ENCODE data around the gene CFAP68. TPM values are rescaled to one million over a fixed set of nuclear protein-coding genes. Genes with fewer than 3 reads are reported as not detected.

CFAP68 gene
- total and polyA plus RNA-seq, 2 of the 8 experiments (the other 6 are each of a cell fraction or from before 2014, with no cell fraction given): 21.4 to 43.1 TPM

DNA sequence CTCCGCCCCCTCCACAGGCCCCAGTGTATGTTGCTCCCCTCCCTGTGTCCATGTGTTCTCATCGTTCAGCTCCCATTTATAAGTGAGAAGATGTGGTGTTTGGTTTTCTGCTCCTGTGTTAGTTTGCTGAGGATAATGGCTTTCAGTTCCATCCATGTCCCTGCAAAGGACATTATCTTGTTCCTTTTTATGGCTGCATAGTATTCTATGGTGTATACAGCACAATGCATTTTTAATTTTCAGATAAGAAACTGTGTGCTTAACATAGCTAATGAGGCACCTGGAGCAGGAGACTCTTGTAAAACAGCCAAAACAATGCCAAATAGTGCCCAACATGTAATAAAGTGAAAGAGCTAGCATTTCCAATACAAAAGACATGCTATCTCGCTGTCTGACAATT is 29.7 kb upstream of the CFAP68 start (continued):
- TF ChIP-seq, protein P1, sequence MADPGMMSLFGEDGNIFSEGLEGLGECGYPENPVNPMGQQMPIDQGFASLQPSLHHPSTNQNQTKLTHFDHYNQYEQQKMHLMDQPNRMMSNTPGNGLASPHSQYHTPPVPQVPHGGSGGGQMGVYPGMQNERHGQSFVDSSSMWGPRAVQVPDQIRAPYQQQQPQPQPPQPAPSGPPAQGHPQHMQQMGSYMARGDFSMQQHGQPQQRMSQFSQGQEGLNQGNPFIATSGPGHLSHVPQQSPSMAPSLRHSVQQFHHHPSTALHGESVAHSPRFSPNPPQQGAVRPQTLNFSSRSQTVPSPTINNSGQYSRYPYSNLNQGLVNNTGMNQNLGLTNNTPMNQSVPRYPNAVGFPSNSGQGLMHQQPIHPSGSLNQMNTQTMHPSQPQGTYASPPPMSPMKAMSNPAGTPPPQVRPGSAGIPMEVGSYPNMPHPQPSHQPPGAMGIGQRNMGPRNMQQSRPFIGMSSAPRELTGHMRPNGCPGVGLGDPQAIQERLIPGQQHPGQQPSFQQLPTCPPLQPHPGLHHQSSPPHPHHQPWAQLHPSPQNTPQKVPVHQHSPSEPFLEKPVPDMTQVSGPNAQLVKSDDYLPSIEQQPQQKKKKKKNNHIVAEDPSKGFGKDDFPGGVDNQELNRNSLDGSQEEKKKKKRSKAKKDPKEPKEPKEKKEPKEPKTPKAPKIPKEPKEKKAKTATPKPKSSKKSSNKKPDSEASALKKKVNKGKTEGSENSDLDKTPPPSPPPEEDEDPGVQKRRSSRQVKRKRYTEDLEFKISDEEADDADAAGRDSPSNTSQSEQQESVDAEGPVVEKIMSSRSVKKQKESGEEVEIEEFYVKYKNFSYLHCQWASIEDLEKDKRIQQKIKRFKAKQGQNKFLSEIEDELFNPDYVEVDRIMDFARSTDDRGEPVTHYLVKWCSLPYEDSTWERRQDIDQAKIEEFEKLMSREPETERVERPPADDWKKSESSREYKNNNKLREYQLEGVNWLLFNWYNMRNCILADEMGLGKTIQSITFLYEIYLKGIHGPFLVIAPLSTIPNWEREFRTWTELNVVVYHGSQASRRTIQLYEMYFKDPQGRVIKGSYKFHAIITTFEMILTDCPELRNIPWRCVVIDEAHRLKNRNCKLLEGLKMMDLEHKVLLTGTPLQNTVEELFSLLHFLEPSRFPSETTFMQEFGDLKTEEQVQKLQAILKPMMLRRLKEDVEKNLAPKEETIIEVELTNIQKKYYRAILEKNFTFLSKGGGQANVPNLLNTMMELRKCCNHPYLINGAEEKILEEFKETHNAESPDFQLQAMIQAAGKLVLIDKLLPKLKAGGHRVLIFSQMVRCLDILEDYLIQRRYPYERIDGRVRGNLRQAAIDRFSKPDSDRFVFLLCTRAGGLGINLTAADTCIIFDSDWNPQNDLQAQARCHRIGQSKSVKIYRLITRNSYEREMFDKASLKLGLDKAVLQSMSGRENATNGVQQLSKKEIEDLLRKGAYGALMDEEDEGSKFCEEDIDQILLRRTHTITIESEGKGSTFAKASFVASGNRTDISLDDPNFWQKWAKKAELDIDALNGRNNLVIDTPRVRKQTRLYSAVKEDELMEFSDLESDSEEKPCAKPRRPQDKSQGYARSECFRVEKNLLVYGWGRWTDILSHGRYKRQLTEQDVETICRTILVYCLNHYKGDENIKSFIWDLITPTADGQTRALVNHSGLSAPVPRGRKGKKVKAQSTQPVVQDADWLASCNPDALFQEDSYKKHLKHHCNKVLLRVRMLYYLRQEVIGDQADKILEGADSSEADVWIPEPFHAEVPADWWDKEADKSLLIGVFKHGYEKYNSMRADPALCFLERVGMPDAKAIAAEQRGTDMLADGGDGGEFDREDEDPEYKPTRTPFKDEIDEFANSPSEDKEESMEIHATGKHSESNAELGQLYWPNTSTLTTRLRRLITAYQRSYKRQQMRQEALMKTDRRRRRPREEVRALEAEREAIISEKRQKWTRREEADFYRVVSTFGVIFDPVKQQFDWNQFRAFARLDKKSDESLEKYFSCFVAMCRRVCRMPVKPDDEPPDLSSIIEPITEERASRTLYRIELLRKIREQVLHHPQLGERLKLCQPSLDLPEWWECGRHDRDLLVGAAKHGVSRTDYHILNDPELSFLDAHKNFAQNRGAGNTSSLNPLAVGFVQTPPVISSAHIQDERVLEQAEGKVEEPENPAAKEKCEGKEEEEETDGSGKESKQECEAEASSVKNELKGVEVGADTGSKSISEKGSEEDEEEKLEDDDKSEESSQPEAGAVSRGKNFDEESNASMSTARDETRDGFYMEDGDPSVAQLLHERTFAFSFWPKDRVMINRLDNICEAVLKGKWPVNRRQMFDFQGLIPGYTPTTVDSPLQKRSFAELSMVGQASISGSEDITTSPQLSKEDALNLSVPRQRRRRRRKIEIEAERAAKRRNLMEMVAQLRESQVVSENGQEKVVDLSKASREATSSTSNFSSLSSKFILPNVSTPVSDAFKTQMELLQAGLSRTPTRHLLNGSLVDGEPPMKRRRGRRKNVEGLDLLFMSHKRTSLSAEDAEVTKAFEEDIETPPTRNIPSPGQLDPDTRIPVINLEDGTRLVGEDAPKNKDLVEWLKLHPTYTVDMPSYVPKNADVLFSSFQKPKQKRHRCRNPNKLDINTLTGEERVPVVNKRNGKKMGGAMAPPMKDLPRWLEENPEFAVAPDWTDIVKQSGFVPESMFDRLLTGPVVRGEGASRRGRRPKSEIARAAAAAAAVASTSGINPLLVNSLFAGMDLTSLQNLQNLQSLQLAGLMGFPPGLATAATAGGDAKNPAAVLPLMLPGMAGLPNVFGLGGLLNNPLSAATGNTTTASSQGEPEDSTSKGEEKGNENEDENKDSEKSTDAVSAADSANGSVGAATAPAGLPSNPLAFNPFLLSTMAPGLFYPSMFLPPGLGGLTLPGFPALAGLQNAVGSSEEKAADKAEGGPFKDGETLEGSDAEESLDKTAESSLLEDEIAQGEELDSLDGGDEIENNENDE (IDR thresholded peaks at IDR 0.05; ENCODE audit: insufficient replicate concordance, low read length): no peak
- TF ChIP-seq NANOG (IDR thresholded peaks at IDR 0.05; ENCODE audit: insufficient read depth, low read depth, low read length, poor library complexity, severe bottlenecking) (no peak), JUND (IDR thresholded peaks at IDR 0.05; ENCODE audit: low read length) (no peak), RBBP5 (IDR thresholded peaks at IDR 0.05; ENCODE audit: borderline replicate concordance, low read depth, low read length) (no peak)
